ENCODE data around the gene OTOS. TPM values are rescaled to one million over a fixed set of nuclear protein-coding genes. Genes with fewer than 3 reads are reported as not detected.

Gene OTOS
- total RNA-seq, 1 donor from 2014 or later = not detected

GRCh38 chr2:240130393-240131195 is 9.9 kb downstream of the OTOS start:
- no peak for TF ChIP-seq CTCF (IDR thresholded peaks at IDR 0.05)
- peak; percentile 37 for DNase-seq
- Histone ChIP-seq H3K27me3 (ENCODE audit: low read depth) (no peaks in the 10 kb centered on the region), H3K36me3 (peaks cover 70% of the 10 kb centered on the region), H3K4me3 (no peak overlapping the region), H3K4me1 (peaks cover 15% of the 10 kb centered on the region), H3K9me3 (no peaks in the 10 kb centered on the region), H3K27ac (no peak overlapping the region)
- no peak for ATAC-seq
- intact Hi-C loops (cut with DNase I) = no loop called here

GRCh38 chr2:240129731-240130392 is 10.6 kb downstream of the OTOS start:
- Histone ChIP-seq H3K36me3 (peaks cover 70% of the 10 kb centered on the region), H3K4me3 (no peak overlapping the region), H3K27ac (no peak overlapping the region), H3K4me1 (peaks cover 8% of the 10 kb centered on the region), H3K27me3 (ENCODE audit: low read depth) (no peaks in the 10 kb centered on the region), H3K9me3 (no peaks in the 10 kb centered on the region)
- no peak for TF ChIP-seq CTCF (IDR thresholded peaks at IDR 0.05)
- intact Hi-C loops (cut with DNase I) = no loop called here
- peak; percentile 43 for DNase-seq
- no peak for ATAC-seq

- no peak for ATAC-seq
- Histone ChIP-seq H3K27ac (no peak overlapping the region), H3K4me3 (no peak overlapping the region), H3K4me1 (peaks cover 2% of the 10 kb centered on the region), H3K9me3 (no peaks in the 10 kb centered on the region), H3K27me3 (ENCODE audit: low read depth) (no peaks in the 10 kb centered on the region), H3K36me3 (peaks cover 70% of the 10 kb centered on the region)
- TF ChIP-seq CTCF (IDR thresholded peaks at IDR 0.05) = no peak
- intact Hi-C loops (cut with DNase I) = no loop called here
- DNase-seq = peak; percentile 16
These were observed 11.1 kb downstream of the OTOS start for GRCh38 chr2:240129311-240129710.

- no peak overlapping the region for H3K4me3 ChIP-seq
- DNase-seq = peak; percentile 17
- no peaks in the 10 kb centered on the region for H3K27me3 ChIP-seq (ENCODE audit: low read depth)
- H3K9me3 ChIP-seq = no peaks in the 10 kb centered on the region
- H3K27ac ChIP-seq = no peak overlapping the region
- no peaks in the 10 kb centered on the region for H3K4me1 ChIP-seq
- TF ChIP-seq CTCF (IDR thresholded peaks at IDR 0.05) = no peak
- no peak for ATAC-seq
- peaks cover 70% of the 10 kb centered on the region for H3K36me3 ChIP-seq
- intact Hi-C loops (cut with DNase I) = no loop called here
These were observed 11.8 kb downstream of the OTOS start for GRCh38 chr2:240128608-240129145.

GRCh38 chr2:240127911-240128607 is 12.4 kb downstream of the OTOS start:
- DNase-seq = no peak
- no peak for ATAC-seq
- H3K4me3 ChIP-seq = no peak overlapping the region
- H3K27me3 ChIP-seq (ENCODE audit: low read depth) = no peaks in the 10 kb centered on the region
- no peak for TF ChIP-seq CTCF (IDR thresholded peaks at IDR 0.05)
- no peaks in the 10 kb centered on the region for H3K9me3 ChIP-seq
- H3K4me1 ChIP-seq = no peaks in the 10 kb centered on the region
- peaks cover 64% of the 10 kb centered on the region for H3K36me3 ChIP-seq
- no peak overlapping the region for H3K27ac ChIP-seq
- intact Hi-C loops (cut with DNase I) = no loop called here

Measured in lower lobe of right lung (tissue), 2 donors.